Cardiac muscle cell (in vitro differentiated cells and primary cell): ENCODE data around the gene HLX. TPM values are rescaled to one million over a fixed set of nuclear protein-coding genes. Genes with fewer than 3 reads are reported as not detected.

Experiments
- DNase-seq, 2 donors: peaks; one replicate each; pipeline versions ENCODE4 v3.0.0 to v3.0.0-alpha.2; 2010 to 2017; ENCODE audit warnings: low read depth in 1 of 2, low spot score in 1 of 2
- H3K27ac ChIP-seq: fragments of 200-600 bp; sonication (generic); 2 replicates; pipeline ENCODE4 v1.5.1; 2016
- H3K27me3 ChIP-seq: fragments of 200-600 bp; sonication (generic); 2 replicates; pipeline ENCODE4 v1.6.0; 2016; ENCODE audit warnings: control low read depth
- H3K36me3 ChIP-seq: fragments of 200-600 bp; sonication (generic); 2 replicates; pipeline ENCODE4 v1.5.1; 2016; ENCODE audit warnings: control low read depth
- H3K4me1 ChIP-seq: fragments of 200-600 bp; sonication (generic); 2 replicates; pipeline ENCODE4 v1.8.1; 2017; ENCODE audit warnings: low read depth, mild to moderate bottlenecking, mixed run types
- H3K4me3 ChIP-seq: fragments of 200-600 bp; sonication (generic); 2 replicates; pipeline ENCODE4 v1.5.1; 2016; ENCODE audit warnings: mild to moderate bottlenecking
- H3K9me3 ChIP-seq: fragments of 200-600 bp; sonication (generic); 2 replicates; pipeline ENCODE4 v1.5.1; 2017; ENCODE audit warnings: low read depth, mild to moderate bottlenecking, control low read depth
- polyA plus RNA-seq: library from polyadenylated mRNA; unstranded; fragments of >200 nt; fragmentation: Nextera tagmentation; extraction: Ambion mirVana; gene quantifications from 2 replicates; pipeline ENCODE4 v1.2.1, GENCODE V29; 2016
- total RNA-seq: library from RNA; depleted of rRNA; stranded (reverse); fragments of >200 nt; gene quantifications from 2 replicates; pipeline ENCODE4 v1.2.3, GENCODE V29; 2016
- TF ChIP-seq, protein P1 (sequence below): IDR thresholded peaks from 2 replicates; pipeline ENCODE4 v1.5.1; 2012; ENCODE audit warnings: low read depth, mild to moderate bottlenecking, low read length

The HLX gene
- total and polyA plus RNA-seq, 2 experiments from 2014 or later, result 0.15 to 4.5 TPM

DNA sequence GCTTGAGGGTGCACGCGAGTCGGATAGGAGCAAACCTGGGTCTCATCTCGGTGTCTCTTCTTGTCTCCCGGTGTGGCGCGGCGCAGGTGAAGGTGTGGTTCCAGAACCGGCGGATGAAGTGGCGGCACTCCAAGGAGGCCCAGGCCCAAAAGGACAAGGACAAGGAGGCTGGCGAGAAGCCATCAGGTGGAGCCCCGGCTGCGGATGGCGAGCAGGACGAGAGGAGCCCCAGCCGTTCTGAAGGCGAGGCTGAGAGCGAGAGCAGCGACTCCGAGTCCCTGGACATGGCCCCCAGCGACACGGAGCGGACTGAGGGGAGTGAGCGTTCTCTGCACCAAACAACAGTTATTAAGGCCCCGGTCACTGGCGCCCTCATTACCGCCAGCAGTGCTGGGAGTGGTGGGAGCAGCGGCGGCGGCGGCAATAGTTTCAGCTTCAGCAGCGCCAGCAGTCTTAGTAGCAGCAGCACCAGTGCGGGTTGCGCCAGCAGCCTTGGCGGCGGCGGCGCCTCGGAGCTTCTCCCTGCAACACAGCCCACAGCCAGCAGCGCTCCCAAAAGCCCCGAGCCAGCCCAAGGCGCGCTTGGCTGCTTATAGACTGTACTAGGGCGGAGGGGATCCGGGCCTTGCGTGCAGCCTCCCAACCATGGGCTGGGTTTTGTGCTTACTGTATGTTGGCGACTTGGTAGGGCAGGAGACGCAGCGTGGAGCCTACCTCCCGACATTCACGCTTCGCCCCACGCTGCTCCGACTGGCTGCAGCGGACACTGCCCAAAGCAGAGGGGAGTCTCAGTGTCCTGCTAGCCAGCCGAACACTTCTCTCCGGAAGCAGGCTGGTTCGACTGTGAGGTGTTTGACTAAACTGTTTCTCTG lies 5.1 kb downstream of the HLX start:
- TF ChIP-seq, protein P1, sequence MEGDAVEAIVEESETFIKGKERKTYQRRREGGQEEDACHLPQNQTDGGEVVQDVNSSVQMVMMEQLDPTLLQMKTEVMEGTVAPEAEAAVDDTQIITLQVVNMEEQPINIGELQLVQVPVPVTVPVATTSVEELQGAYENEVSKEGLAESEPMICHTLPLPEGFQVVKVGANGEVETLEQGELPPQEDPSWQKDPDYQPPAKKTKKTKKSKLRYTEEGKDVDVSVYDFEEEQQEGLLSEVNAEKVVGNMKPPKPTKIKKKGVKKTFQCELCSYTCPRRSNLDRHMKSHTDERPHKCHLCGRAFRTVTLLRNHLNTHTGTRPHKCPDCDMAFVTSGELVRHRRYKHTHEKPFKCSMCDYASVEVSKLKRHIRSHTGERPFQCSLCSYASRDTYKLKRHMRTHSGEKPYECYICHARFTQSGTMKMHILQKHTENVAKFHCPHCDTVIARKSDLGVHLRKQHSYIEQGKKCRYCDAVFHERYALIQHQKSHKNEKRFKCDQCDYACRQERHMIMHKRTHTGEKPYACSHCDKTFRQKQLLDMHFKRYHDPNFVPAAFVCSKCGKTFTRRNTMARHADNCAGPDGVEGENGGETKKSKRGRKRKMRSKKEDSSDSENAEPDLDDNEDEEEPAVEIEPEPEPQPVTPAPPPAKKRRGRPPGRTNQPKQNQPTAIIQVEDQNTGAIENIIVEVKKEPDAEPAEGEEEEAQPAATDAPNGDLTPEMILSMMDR, result no peak
- H3K27ac ChIP-seq, result no peak overlapping the region
- H3K4me1 ChIP-seq, result peaks cover 6% of the 10 kb centered on the region
- peaks cover 100% of the 10 kb centered on the region for H3K27me3 ChIP-seq
- peak in 1 of 2 donors; percentile 75 for DNase-seq
- no peaks in the 10 kb centered on the region for H3K9me3 ChIP-seq
- H3K4me3 ChIP-seq, result peak overlapping the region; percentile 13
- no peaks in the 10 kb centered on the region for H3K36me3 ChIP-seq

DNA sequence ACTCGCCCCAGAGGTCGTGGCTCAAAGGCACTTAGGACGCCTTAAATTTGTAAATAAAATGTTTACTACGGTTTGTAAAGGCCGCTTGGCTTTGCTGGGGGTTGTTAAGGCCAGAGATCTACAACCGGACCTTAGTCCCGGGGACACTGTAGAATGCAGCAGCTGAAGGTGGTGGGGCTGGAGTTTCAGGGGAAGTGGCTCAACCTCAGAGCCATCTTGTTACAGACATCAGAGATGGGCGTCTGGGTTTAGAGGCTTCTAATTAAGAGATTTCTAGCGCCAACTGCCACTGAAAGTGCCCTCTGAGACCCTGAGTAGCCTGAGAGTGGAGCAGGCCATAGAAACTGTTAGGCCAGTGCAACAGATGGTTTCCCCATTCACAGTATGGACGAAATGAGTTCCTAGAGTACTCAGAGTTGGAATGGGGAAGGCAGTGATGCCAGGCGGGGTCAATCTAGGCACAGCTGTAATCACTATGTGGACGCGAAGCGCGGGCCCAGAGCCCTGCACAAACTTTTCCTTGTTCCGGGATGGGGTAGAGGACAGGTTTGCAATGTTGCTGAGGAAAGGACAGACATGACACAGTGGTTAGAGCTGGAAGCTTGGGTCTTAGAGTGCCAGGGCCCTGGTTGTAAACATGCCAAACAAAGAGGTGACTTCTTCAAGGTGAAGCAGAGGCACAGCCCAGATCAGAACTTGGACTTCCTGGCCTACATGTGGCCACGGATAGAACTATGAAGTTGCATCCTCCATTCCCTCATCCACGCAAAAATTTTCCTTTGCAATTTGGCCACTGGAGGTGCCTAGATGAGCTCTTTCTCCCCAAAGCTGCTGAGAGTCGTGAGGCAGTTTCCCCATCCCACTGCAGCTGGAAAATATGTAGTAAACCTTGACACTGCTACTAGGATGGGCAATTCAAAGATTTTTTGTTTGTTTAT lies 6.0 kb downstream of the HLX start:
- TF ChIP-seq, protein P1, result no peak
- no peak overlapping the region for H3K27ac ChIP-seq
- H3K36me3 ChIP-seq, result no peaks in the 10 kb centered on the region
- no peaks in the 10 kb centered on the region for H3K9me3 ChIP-seq
- peaks cover 100% of the 10 kb centered on the region for H3K27me3 ChIP-seq
- peaks cover 6% of the 10 kb centered on the region for H3K4me1 ChIP-seq
- DNase-seq, result no peak
- H3K4me3 ChIP-seq, result peak overlapping the region; percentile 13

DNA sequence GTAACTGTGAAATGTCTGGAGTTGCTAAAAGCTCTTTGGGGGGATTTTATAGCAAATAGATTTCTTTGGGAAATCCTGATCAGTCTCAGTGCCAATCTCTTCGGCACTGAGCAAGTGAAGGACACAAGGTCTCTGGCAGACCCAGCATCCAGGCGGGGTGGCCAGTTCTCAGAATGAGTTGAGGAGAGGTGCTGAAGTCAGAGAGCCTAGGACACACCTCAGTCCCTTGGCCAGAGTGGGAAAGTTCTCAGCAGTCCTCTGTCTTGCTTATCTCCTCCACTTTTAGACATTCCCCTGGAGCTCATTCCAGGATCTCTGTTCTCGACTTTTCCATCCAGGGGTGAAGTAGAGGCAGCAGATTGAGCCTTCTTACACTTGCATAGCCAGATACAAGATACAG lies 6.7 kb downstream of the HLX start:
- Histone ChIP-seq H3K4me3 (no peak overlapping the region), H3K27me3 (peaks cover 100% of the 10 kb centered on the region), H3K27ac (no peak overlapping the region), H3K36me3 (no peaks in the 10 kb centered on the region), H3K9me3 (no peaks in the 10 kb centered on the region), H3K4me1 (peaks cover 6% of the 10 kb centered on the region)
- DNase-seq, result no peak
- TF ChIP-seq, protein P1, result no peak

DNA sequence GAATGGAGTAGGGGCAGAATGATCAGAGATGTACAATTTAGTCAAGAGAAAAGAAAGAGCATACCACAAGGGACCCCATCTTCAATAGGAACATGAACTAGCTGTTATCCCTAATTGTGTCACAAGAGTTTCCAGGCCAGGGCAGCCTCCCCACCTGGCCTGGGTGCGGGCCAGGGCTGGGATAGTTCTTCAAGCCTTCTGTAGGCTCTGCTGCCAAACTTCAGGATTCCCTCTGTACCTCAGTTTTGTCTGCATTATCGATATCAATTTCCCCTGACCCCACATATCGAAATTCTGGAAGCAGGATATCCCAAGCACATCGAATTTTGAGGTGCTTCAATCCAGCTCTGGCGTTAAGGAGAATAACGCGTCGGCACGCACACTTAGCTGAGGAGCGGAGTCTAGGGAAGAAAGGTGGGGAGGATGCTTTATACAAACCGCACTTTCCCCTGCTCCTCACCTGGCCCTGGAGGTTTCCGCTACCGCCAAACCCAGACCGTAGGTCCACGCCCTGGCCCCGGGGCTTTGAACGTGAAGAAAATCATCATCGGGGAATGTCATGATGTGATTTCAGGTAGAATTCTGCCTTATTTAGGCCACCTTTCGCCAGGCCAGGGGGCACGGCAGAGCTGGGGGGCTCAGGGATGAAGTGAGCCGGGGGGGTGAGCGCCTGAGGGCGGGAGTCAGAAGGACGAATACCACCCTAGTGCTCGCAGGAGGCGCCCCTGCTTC lies 7.4 kb downstream of the HLX start:
- H3K27me3 ChIP-seq, result peaks cover 100% of the 10 kb centered on the region
- no peak overlapping the region for H3K4me3 ChIP-seq
- no peaks in the 10 kb centered on the region for H3K9me3 ChIP-seq
- H3K4me1 ChIP-seq, result peaks cover 6% of the 10 kb centered on the region
- TF ChIP-seq, protein P1, result no peak
- H3K36me3 ChIP-seq, result no peaks in the 10 kb centered on the region
- no peak overlapping the region for H3K27ac ChIP-seq
- no peak for DNase-seq

DNA sequence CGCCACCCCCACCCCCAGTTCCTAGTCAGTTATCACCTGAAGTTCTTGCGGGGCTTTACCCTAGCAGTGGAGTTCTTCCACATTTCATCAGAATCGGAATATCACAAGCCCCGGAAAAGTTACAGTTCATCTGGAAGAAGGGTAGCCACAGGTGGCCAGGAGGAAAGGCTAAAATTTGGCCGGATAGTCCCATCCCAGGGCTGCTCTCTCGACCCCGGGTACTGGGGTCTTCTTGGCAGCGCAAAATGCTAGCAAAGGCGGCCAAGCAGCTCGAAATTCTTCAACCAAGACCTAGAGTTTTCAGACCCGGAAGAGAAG lies 7.9 kb downstream of the HLX start:
- Histone ChIP-seq H3K27ac (no peak overlapping the region), H3K9me3 (no peaks in the 10 kb centered on the region), H3K36me3 (no peaks in the 10 kb centered on the region), H3K4me1 (peaks cover 6% of the 10 kb centered on the region), H3K4me3 (no peak overlapping the region), H3K27me3 (peaks cover 100% of the 10 kb centered on the region)
- TF ChIP-seq, protein P1, result no peak
- no peak for DNase-seq
